HFFc6 (cell line): ENCODE results near the gene TEPSIN. TPM values are rescaled to one million over a fixed set of nuclear protein-coding genes. Genes with fewer than 3 reads are reported as not detected.
A peak's percentile ranks its signal among the peaks of the same experiment; 100 is the strongest.

Source experiments
- DNase-seq: peaks from one replicate; pipeline ENCODE4 v3.0.0-alpha.2; 2018
- H3K27ac Mint-ChIP-seq: 2 replicates; pipeline ENCODE4 v1.8.0; 2020; ENCODE audit warnings: mild to moderate bottlenecking, mixed read lengths
- H3K27me3 Mint-ChIP-seq: 2 replicates; pipeline ENCODE4 v1.8.0; 2021; ENCODE audit warnings: mild to moderate bottlenecking, moderate library complexity, mixed read lengths; ENCODE audit not compliant: insufficient read depth
- H3K36me3 Mint-ChIP-seq: 2 replicates; pipeline ENCODE4 v1.8.0; 2021; ENCODE audit warnings: low read depth, mixed read lengths
- H3K4me1 Mint-ChIP-seq: 2 replicates; pipeline ENCODE4 v1.8.0; 2020; ENCODE audit warnings: low read depth, mixed read lengths
- H3K4me3 Mint-ChIP-seq: 2 replicates; pipeline ENCODE4 v1.8.0; 2020; ENCODE audit warnings: mild to moderate bottlenecking, moderate library complexity, mixed read lengths
- H3K9me3 Mint-ChIP-seq: 2 replicates; pipeline ENCODE4 v1.8.0; 2020; ENCODE audit warnings: mild to moderate bottlenecking, mixed read lengths
- total RNA-seq, 6 experiments: library from RNA; stranded (reverse); fragmentation: NEBNext Ultra II Directional; extraction: Animal tissue kit (Norgen Biotek cat#: 25700); gene quantifications; 2 replicates in 1 of 6; 3 replicates in 5 of 6; pipeline ENCODE4 v1.2.3, GENCODE V29; 2021
- TF ChIP-seq, protein P1 (sequence below): fragments of 200-600 bp; sonication (generic); IDR thresholded peaks from 2 replicates; pipeline ENCODE4 v1.5.0; 2021; ENCODE audit warnings: antibody characterized with exemption, mild to moderate bottlenecking

Gene TEPSIN
- total RNA-seq, 6 experiments from 2014 or later: 16.2 to 22.5 (median 19.0) TPM

DNA sequence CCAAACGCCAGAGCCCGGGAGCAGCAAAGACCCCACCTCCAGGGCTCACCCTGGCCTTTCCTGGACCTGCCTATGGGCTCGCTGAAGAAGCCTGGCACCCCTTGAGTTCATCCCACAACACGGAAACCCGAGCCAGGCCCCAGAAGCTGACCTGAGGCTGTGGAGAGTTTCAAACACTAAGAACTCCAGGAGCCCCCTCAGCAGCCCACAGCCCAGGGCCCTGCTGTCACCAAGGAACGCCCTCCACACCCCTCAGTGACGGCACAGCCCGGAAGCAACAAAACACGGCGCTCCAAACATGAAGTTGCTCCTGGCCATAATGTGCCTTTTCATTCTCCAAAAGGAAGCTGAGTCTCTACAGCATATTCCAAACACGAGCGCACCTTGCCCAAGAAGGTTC is 47.0 kb upstream of the TEPSIN start:
- peak overlapping the region; percentile 62 for H3K27ac Mint-ChIP-seq

DNA sequence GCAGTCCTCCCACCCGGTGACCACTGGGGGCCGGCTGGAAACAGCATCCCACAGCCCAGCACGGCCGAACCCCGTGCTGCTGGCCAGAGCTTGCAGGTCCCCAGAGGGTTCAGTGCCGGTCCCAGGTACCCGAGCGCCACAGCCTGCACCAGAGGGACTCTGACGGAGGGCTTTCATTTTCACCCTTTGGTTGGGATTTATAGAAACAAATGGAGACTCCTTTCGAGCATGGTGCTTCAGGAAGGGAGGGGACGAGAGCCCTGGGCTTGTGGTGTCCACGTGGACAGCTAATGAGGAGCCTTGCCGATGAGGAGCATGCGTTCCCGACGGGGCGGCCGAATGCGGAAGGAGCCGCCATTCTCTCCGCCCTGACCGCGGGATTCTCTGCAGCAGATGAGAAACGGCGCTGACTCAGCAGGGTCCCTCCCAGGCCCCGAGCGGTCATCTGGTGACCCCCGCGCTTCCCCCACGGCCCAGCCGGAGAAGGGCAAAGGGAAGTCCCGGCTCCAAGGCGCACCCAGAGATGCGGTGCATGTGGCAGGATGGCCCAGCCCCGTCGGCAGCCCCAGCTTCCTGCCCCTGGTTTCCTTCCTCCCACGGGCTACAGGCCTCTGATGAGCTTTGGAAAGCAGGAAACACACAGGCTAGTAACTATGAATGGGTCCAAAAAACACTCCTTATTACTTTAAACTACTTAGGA is 46.5 kb upstream of the TEPSIN start:
- Mint-ChIP-seq H3K27ac (peak overlapping the region; percentile 62), H3K27me3 (no peaks in the 10 kb centered on the region; the same call in 1 of the 2 replicates), H3K4me3 (peak overlapping the region; percentile 55), H3K36me3 (peaks cover 7% of the 10 kb centered on the region), H3K4me1 (peaks cover 7% of the 10 kb centered on the region), H3K9me3 (no peaks in the 10 kb centered on the region)
- DNase-seq: no peak
- TF ChIP-seq, protein P1, sequence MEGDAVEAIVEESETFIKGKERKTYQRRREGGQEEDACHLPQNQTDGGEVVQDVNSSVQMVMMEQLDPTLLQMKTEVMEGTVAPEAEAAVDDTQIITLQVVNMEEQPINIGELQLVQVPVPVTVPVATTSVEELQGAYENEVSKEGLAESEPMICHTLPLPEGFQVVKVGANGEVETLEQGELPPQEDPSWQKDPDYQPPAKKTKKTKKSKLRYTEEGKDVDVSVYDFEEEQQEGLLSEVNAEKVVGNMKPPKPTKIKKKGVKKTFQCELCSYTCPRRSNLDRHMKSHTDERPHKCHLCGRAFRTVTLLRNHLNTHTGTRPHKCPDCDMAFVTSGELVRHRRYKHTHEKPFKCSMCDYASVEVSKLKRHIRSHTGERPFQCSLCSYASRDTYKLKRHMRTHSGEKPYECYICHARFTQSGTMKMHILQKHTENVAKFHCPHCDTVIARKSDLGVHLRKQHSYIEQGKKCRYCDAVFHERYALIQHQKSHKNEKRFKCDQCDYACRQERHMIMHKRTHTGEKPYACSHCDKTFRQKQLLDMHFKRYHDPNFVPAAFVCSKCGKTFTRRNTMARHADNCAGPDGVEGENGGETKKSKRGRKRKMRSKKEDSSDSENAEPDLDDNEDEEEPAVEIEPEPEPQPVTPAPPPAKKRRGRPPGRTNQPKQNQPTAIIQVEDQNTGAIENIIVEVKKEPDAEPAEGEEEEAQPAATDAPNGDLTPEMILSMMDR: no peak

More for the DNA sequence above, 47.0 kb upstream of the TEPSIN start:
- Mint-ChIP-seq H3K4me1 (peaks cover 7% of the 10 kb centered on the region), H3K9me3 (no peaks in the 10 kb centered on the region), H3K36me3 (peaks cover 5% of the 10 kb centered on the region; the same call in 1 of the 2 replicates), H3K4me3 (no peak overlapping the region), H3K27me3 (no peaks in the 10 kb centered on the region; the same call in 1 of the 2 replicates)
- DNase-seq: no peak
- TF ChIP-seq, protein P1: no peak

DNA sequence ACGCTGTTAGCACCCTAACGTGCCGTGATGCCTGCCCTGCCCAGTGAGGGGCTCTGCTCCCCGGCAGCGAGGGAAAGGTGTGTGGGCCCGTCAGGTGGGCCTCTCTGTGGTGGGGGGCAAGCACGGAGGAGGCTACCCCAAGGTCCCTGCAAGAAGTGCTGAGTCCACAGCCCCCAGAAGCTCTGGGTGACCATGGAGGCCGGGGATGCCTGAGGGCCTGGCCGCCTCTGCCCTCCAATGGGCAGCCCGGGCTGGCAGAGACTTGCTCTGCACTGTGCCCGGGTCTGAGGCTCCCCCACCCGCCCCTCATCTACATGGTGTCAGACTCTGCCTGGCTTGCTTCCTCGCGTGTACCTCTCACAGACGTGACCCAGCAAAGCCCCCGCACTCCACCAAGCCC is 44.0 kb upstream of the TEPSIN start:
- no peak for DNase-seq
- H3K9me3 Mint-ChIP-seq: no peaks in the 10 kb centered on the region
- H3K4me1 Mint-ChIP-seq: peaks cover 7% of the 10 kb centered on the region
- H3K27me3 Mint-ChIP-seq: no peaks in the 10 kb centered on the region
- H3K36me3 Mint-ChIP-seq: peaks cover 9% of the 10 kb centered on the region
- TF ChIP-seq, protein P1: no peak
- no peak overlapping the region for H3K27ac Mint-ChIP-seq
- no peak overlapping the region for H3K4me3 Mint-ChIP-seq

DNA sequence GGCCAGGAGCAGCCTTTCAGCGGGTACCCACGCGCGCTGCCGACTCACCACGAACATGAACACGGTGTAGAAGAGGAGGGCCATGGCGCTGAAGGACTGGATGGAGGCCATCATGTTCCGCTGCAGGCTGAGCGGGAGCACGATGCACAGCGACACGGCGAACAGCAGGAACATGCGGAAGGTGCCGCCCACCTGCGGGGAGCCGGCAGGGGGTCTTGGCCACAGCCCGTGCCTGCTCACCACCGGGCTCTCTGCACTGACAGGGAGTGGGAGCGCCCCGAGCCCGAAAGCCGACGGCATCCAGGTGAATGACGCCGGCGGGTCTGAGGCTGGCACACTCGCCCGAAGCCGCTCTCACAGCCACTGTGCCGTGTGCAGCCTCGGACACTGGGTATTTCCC is 43.3 kb upstream of the TEPSIN start:
- H3K4me3 Mint-ChIP-seq: no peak overlapping the region
- DNase-seq: no peak
- H3K9me3 Mint-ChIP-seq: no peaks in the 10 kb centered on the region
- peaks cover 9% of the 10 kb centered on the region for H3K36me3 Mint-ChIP-seq
- H3K27me3 Mint-ChIP-seq: no peaks in the 10 kb centered on the region
- H3K4me1 Mint-ChIP-seq: peaks cover 7% of the 10 kb centered on the region
- H3K27ac Mint-ChIP-seq: no peak overlapping the region
- TF ChIP-seq, protein P1: no peak

DNA sequence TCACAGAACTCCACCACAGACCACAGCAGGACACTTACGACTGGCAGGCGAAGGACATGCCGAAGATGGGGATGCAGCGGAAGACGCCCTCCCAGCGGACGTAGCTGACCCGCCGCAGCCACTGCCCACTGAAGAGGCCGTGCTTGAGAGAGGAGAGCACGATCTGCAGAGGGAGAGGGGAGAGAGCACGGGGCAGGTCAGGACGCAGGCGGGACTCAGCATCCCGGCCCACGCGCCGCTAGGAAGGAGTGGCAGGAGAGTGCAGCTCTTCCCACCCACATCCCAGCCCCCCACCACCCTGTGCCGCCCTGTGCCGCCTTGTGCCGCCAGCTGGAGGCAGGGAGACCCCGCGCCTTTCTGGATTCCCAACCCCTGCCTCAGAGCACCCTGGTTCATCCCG is 41.7 kb upstream of the TEPSIN start:
- H3K4me1 Mint-ChIP-seq: peaks cover 7% of the 10 kb centered on the region
- no peaks in the 10 kb centered on the region for H3K9me3 Mint-ChIP-seq
- no peaks in the 10 kb centered on the region for H3K27me3 Mint-ChIP-seq
- peaks cover 9% of the 10 kb centered on the region; the same call in 1 of the 2 replicates for H3K36me3 Mint-ChIP-seq
- no peak for DNase-seq
- no peak overlapping the region for H3K27ac Mint-ChIP-seq
- H3K4me3 Mint-ChIP-seq: no peak overlapping the region
- TF ChIP-seq, protein P1: no peak
